RWPE2 (cell line): ENCODE results near the gene TTLL5.

ENCODE experiments used
- ATAC-seq: fragments of 200-7000 bp; cut with Tn5 transposase; 3 replicates; pipeline ENCODE4 v1.9.1; 2021; ENCODE audit warnings: low read depth
- DNase-seq: peaks from one replicate; pipeline ENCODE4 v3.0.0-alpha.2; 2020; ENCODE audit warnings: low spot score
- H3K27ac ChIP-seq: fragments of 450-650 bp; 2 replicates; pipeline ENCODE4 v1.5.1; 2017; ENCODE audit warnings: mild to moderate bottlenecking; ENCODE audit not compliant: poor library complexity, severe bottlenecking
- H3K27me3 ChIP-seq: fragments of 250-450 bp; sonication (Bioruptor Pico); 2 replicates; pipeline ENCODE4 v1.5.1; 2021; ENCODE audit warnings: mild to moderate bottlenecking, moderate library complexity; ENCODE audit not compliant: insufficient read depth, poor library complexity, severe bottlenecking
- H3K36me3 ChIP-seq: fragments of 250-450 bp; sonication (Bioruptor Pico); 2 replicates; pipeline ENCODE4 v1.5.1; 2020; ENCODE audit warnings: low read depth, mild to moderate bottlenecking, moderate library complexity
- H3K4me1 ChIP-seq: fragments of 250-450 bp; sonication (Bioruptor Pico); 2 replicates; pipeline ENCODE4 v1.5.1; 2021; ENCODE audit warnings: mild to moderate bottlenecking, moderate library complexity; ENCODE audit not compliant: insufficient read depth, poor library complexity, severe bottlenecking
- H3K4me3 ChIP-seq: fragments of 250-450 bp; sonication (Bioruptor Pico); 2 replicates; pipeline ENCODE4 v1.5.1; 2021; ENCODE audit warnings: mild to moderate bottlenecking, moderate library complexity; ENCODE audit not compliant: severe bottlenecking
- H3K9me3 ChIP-seq: fragments of 250-450 bp; sonication (Bioruptor Pico); 2 replicates; pipeline ENCODE4 v1.5.1; 2021; ENCODE audit warnings: mild to moderate bottlenecking, moderate library complexity; ENCODE audit not compliant: severe bottlenecking
- CTCF ChIP-seq: fragments of 450-650 bp; IDR thresholded peaks from one replicate; pipeline ENCODE4 v1.5.1; 2017; ENCODE audit warnings: mild to moderate bottlenecking, moderate library complexity; ENCODE audit not compliant: poor library complexity, severe bottlenecking

TTLL5 gene

GRCh38 chr14:75879031-75879430 lies 218.0 kb downstream of the TTLL5 start:
- ATAC-seq: peak; percentile 94
- Histone ChIP-seq H3K4me1 (peaks cover 39% of the 10 kb centered on the region), H3K27me3 (no peaks in the 10 kb centered on the region), H3K27ac (peak overlapping the region; percentile 88), H3K4me3 (no peak overlapping the region), H3K9me3 (no peaks in the 10 kb centered on the region), H3K36me3 (peaks cover 12% of the 10 kb centered on the region)
- DNase-seq: no peak
- no peak for TF ChIP-seq CTCF

- Histone ChIP-seq H3K27ac (no peak overlapping the region), H3K27me3 (no peaks in the 10 kb centered on the region), H3K36me3 (peaks cover 14% of the 10 kb centered on the region), H3K4me3 (no peak overlapping the region), H3K9me3 (no peaks in the 10 kb centered on the region), H3K4me1 (peaks cover 48% of the 10 kb centered on the region)
- no peak for TF ChIP-seq CTCF
- ATAC-seq (no peak), DNase-seq (no peak)
Measured at GRCh38 chr14:75880512-75880911, 219.5 kb downstream of the TTLL5 start.

GRCh38 chr14:75881994-75882393 lies 220.9 kb downstream of the TTLL5 start:
- no peak overlapping the region for H3K4me3 ChIP-seq
- H3K9me3 ChIP-seq: no peaks in the 10 kb centered on the region
- H3K27ac ChIP-seq: no peak overlapping the region
- no peak for TF ChIP-seq CTCF
- H3K36me3 ChIP-seq: peaks cover 22% of the 10 kb centered on the region
- H3K27me3 ChIP-seq: no peaks in the 10 kb centered on the region
- DNase-seq (no peak), ATAC-seq (no peak)
- H3K4me1 ChIP-seq: peaks cover 52% of the 10 kb centered on the region

- H3K27me3 ChIP-seq: no peaks in the 10 kb centered on the region
- H3K4me1 ChIP-seq: peaks cover 33% of the 10 kb centered on the region
- H3K27ac ChIP-seq: peak overlapping the region; percentile 5
- peak; percentile 40 for TF ChIP-seq CTCF
- no peaks in the 10 kb centered on the region for H3K9me3 ChIP-seq
- DNase-seq (no peak), ATAC-seq (peak; percentile 42; the same call in 2 of the 3 replicates)
- no peak overlapping the region for H3K4me3 ChIP-seq
- H3K36me3 ChIP-seq: peaks cover 30% of the 10 kb centered on the region
Measured at GRCh38 chr14:75884198-75884611, 223.2 kb downstream of the TTLL5 start.

GRCh38 chr14:75885829-75886228 lies 224.8 kb downstream of the TTLL5 start:
- H3K36me3 ChIP-seq: peaks cover 20% of the 10 kb centered on the region
- no peak overlapping the region for H3K27ac ChIP-seq
- H3K9me3 ChIP-seq: no peaks in the 10 kb centered on the region
- DNase-seq (no peak), ATAC-seq (peak; percentile 64)
- H3K4me1 ChIP-seq: peaks cover 24% of the 10 kb centered on the region
- TF ChIP-seq CTCF: no peak
- no peak overlapping the region for H3K4me3 ChIP-seq
- H3K27me3 ChIP-seq: no peaks in the 10 kb centered on the region
